ENCODE measurements around the gene DNAJA4.

The DNAJA4 gene

GRCh38 chr15:78259232-78259631 lies 5.1 kb upstream of the DNAJA4 start:
- DNase-seq (ENCODE audit: low read depth, low spot score): no peak

GRCh38 chr15:78260489-78260888 lies 3.9 kb upstream of the DNAJA4 start:
- no peaks in the 10 kb centered on the region for H3K9me3 ChIP-seq (ENCODE audit: control insufficient read depth, insufficient read depth, low read length)
- DNase-seq (ENCODE audit: low read depth, low spot score): no peak
- no peaks in the 10 kb centered on the region for H3K27me3 ChIP-seq (ENCODE audit: control insufficient read depth, insufficient read depth, low read length)
- no peak overlapping the region for H3K4me3 ChIP-seq (ENCODE audit: low read length)
- no peak overlapping the region for H3K27ac ChIP-seq (ENCODE audit: low read length)
- no peaks in the 10 kb centered on the region for H3K36me3 ChIP-seq (ENCODE audit: control insufficient read depth, insufficient read depth, low read length)
- peaks cover 4% of the 10 kb centered on the region; the same call in 1 of the 2 replicates for H3K4me1 ChIP-seq (ENCODE audit: control insufficient read depth, insufficient read depth, low read length)
- no CpG with 5 or more reads among the region's 2 CpGs for WGBS (ENCODE audit: insufficient coverage, insufficient read length)

More at GRCh38 chr15:78259232-78259631, 5.1 kb upstream of the DNAJA4 start:
- H3K9me3 ChIP-seq (ENCODE audit: control insufficient read depth, insufficient read depth, low read length): no peaks in the 10 kb centered on the region
- no peaks in the 10 kb centered on the region for H3K27me3 ChIP-seq (ENCODE audit: control insufficient read depth, insufficient read depth, low read length)
- H3K36me3 ChIP-seq (ENCODE audit: control insufficient read depth, insufficient read depth, low read length): no peaks in the 10 kb centered on the region
- no CpG with 5 or more reads among the region's 3 CpGs for WGBS (ENCODE audit: insufficient coverage, insufficient read length)
- peaks cover 4% of the 10 kb centered on the region; the same call in 1 of the 2 replicates for H3K4me1 ChIP-seq (ENCODE audit: control insufficient read depth, insufficient read depth, low read length)
- H3K4me3 ChIP-seq (ENCODE audit: low read length): no peak overlapping the region
- H3K27ac ChIP-seq (ENCODE audit: low read length): no peak overlapping the region

GRCh38 chr15:78261062-78261461 lies 3.3 kb upstream of the DNAJA4 start:
- no peak for DNase-seq (ENCODE audit: low read depth, low spot score)
- H3K4me3 ChIP-seq (ENCODE audit: low read length): no peak overlapping the region
- H3K9me3 ChIP-seq (ENCODE audit: control insufficient read depth, insufficient read depth, low read length): no peaks in the 10 kb centered on the region
- no peak overlapping the region for H3K27ac ChIP-seq (ENCODE audit: low read length)
- no CpG with 5 or more reads among the region's 3 CpGs for WGBS (ENCODE audit: insufficient coverage, insufficient read length)
- no peaks in the 10 kb centered on the region for H3K36me3 ChIP-seq (ENCODE audit: control insufficient read depth, insufficient read depth, low read length)
- no peaks in the 10 kb centered on the region for H3K27me3 ChIP-seq (ENCODE audit: control insufficient read depth, insufficient read depth, low read length)
- peaks cover 4% of the 10 kb centered on the region; the same call in 1 of the 2 replicates for H3K4me1 ChIP-seq (ENCODE audit: control insufficient read depth, insufficient read depth, low read length)

GRCh38 chr15:78263351-78263781 lies 996 bp upstream of the DNAJA4 start:
- Histone ChIP-seq H3K4me1 (ENCODE audit: control insufficient read depth, insufficient read depth, low read length) (peaks cover 4% of the 10 kb centered on the region; the same call in 1 of the 2 replicates), H3K36me3 (ENCODE audit: control insufficient read depth, insufficient read depth, low read length) (no peaks in the 10 kb centered on the region), H3K27ac (ENCODE audit: low read length) (no peak overlapping the region), H3K4me3 (ENCODE audit: low read length) (no peak overlapping the region), H3K27me3 (ENCODE audit: control insufficient read depth, insufficient read depth, low read length) (no peaks in the 10 kb centered on the region), H3K9me3 (ENCODE audit: control insufficient read depth, insufficient read depth, low read length) (no peaks in the 10 kb centered on the region)
- no CpG with 5 or more reads among the region's 7 CpGs for WGBS (ENCODE audit: insufficient coverage, insufficient read length)
- DNase-seq (ENCODE audit: low read depth, low spot score): no peak

- Histone ChIP-seq H3K27ac (ENCODE audit: low read length) (no peak overlapping the region), H3K4me3 (ENCODE audit: low read length) (peak overlapping the region; percentile 19; the same call in 1 of the 2 replicates), H3K4me1 (ENCODE audit: control insufficient read depth, insufficient read depth, low read length) (peaks cover 4% of the 10 kb centered on the region; the same call in 1 of the 2 replicates), H3K9me3 (ENCODE audit: control insufficient read depth, insufficient read depth, low read length) (no peaks in the 10 kb centered on the region), H3K27me3 (ENCODE audit: control insufficient read depth, insufficient read depth, low read length) (no peaks in the 10 kb centered on the region), H3K36me3 (ENCODE audit: control insufficient read depth, insufficient read depth, low read length) (no peaks in the 10 kb centered on the region)
- WGBS (ENCODE audit: insufficient coverage, insufficient read length): no CpG with 5 or more reads among the region's 23 CpGs
- DNase-seq (ENCODE audit: low read depth, low spot score): no peak
Measured at GRCh38 chr15:78263907-78264303, 457 bp upstream of the DNAJA4 start.

GRCh38 chr15:78265137-78265460 lies 737 bp downstream of the DNAJA4 start:
- Histone ChIP-seq H3K27ac (ENCODE audit: low read length) (no peak overlapping the region), H3K36me3 (ENCODE audit: control insufficient read depth, insufficient read depth, low read length) (no peaks in the 10 kb centered on the region), H3K9me3 (ENCODE audit: control insufficient read depth, insufficient read depth, low read length) (no peaks in the 10 kb centered on the region), H3K4me3 (ENCODE audit: low read length) (no peak overlapping the region; the same call in 1 of the 2 replicates), H3K4me1 (ENCODE audit: control insufficient read depth, insufficient read depth, low read length) (peaks cover 4% of the 10 kb centered on the region; the same call in 1 of the 2 replicates), H3K27me3 (ENCODE audit: control insufficient read depth, insufficient read depth, low read length) (no peaks in the 10 kb centered on the region)
- no peak for DNase-seq (ENCODE audit: low read depth, low spot score)
- WGBS (ENCODE audit: insufficient coverage, insufficient read length): no CpG with 5 or more reads among the region's 12 CpGs

GRCh38 chr15:78265752-78266224 lies 1.4 kb downstream of the DNAJA4 start:
- no peaks in the 10 kb centered on the region for H3K27me3 ChIP-seq (ENCODE audit: control insufficient read depth, insufficient read depth, low read length)
- no peaks in the 10 kb centered on the region for H3K9me3 ChIP-seq (ENCODE audit: control insufficient read depth, insufficient read depth, low read length)
- WGBS (ENCODE audit: insufficient coverage, insufficient read length): no CpG with 5 or more reads among the region's 9 CpGs
- no peaks in the 10 kb centered on the region for H3K36me3 ChIP-seq (ENCODE audit: control insufficient read depth, insufficient read depth, low read length)
- DNase-seq (ENCODE audit: low read depth, low spot score): no peak
- no peak overlapping the region for H3K4me3 ChIP-seq (ENCODE audit: low read length)
- no peak overlapping the region for H3K27ac ChIP-seq (ENCODE audit: low read length)
- peaks cover 4% of the 10 kb centered on the region; the same call in 1 of the 2 replicates for H3K4me1 ChIP-seq (ENCODE audit: control insufficient read depth, insufficient read depth, low read length)

- no peak overlapping the region for H3K4me3 ChIP-seq (ENCODE audit: low read length)
- no peaks in the 10 kb centered on the region for H3K27me3 ChIP-seq (ENCODE audit: control insufficient read depth, insufficient read depth, low read length)
- H3K36me3 ChIP-seq (ENCODE audit: control insufficient read depth, insufficient read depth, low read length): no peaks in the 10 kb centered on the region
- H3K4me1 ChIP-seq (ENCODE audit: control insufficient read depth, insufficient read depth, low read length): peaks cover 4% of the 10 kb centered on the region; the same call in 1 of the 2 replicates
- no peak overlapping the region for H3K27ac ChIP-seq (ENCODE audit: low read length)
- H3K9me3 ChIP-seq (ENCODE audit: control insufficient read depth, insufficient read depth, low read length): no peaks in the 10 kb centered on the region
- DNase-seq (ENCODE audit: low read depth, low spot score): no peak
Measured at GRCh38 chr15:78266229-78266628, 1.9 kb downstream of the DNAJA4 start.

- H3K27ac ChIP-seq (ENCODE audit: low read length): no peak overlapping the region
- no peak for DNase-seq (ENCODE audit: low read depth, low spot score)
- no CpG with 5 or more reads among the region's 2 CpGs for WGBS (ENCODE audit: insufficient coverage, insufficient read length)
- H3K4me3 ChIP-seq (ENCODE audit: low read length): no peak overlapping the region
- H3K27me3 ChIP-seq (ENCODE audit: control insufficient read depth, insufficient read depth, low read length): no peaks in the 10 kb centered on the region
- no peaks in the 10 kb centered on the region for H3K9me3 ChIP-seq (ENCODE audit: control insufficient read depth, insufficient read depth, low read length)
- H3K36me3 ChIP-seq (ENCODE audit: control insufficient read depth, insufficient read depth, low read length): no peaks in the 10 kb centered on the region
- peaks cover 4% of the 10 kb centered on the region; the same call in 1 of the 2 replicates for H3K4me1 ChIP-seq (ENCODE audit: control insufficient read depth, insufficient read depth, low read length)
Measured at GRCh38 chr15:78266806-78267205, 2.4 kb downstream of the DNAJA4 start.

- Histone ChIP-seq H3K27ac (ENCODE audit: low read length) (no peak overlapping the region), H3K36me3 (ENCODE audit: control insufficient read depth, insufficient read depth, low read length) (no peaks in the 10 kb centered on the region), H3K4me1 (ENCODE audit: control insufficient read depth, insufficient read depth, low read length) (no peaks in the 10 kb centered on the region), H3K9me3 (ENCODE audit: control insufficient read depth, insufficient read depth, low read length) (no peaks in the 10 kb centered on the region), H3K4me3 (ENCODE audit: low read length) (no peak overlapping the region), H3K27me3 (ENCODE audit: control insufficient read depth, insufficient read depth, low read length) (no peaks in the 10 kb centered on the region)
- WGBS (ENCODE audit: insufficient coverage, insufficient read length): no CpG with 5 or more reads among the region's 2 CpGs
- no peak for DNase-seq (ENCODE audit: low read depth, low spot score)
Measured at GRCh38 chr15:78272316-78272715, 8.0 kb downstream of the DNAJA4 start.

- Histone ChIP-seq H3K4me1 (ENCODE audit: control insufficient read depth, insufficient read depth, low read length) (no peaks in the 10 kb centered on the region), H3K9me3 (ENCODE audit: control insufficient read depth, insufficient read depth, low read length) (no peaks in the 10 kb centered on the region), H3K4me3 (ENCODE audit: low read length) (no peak overlapping the region), H3K27ac (ENCODE audit: low read length) (no peak overlapping the region), H3K36me3 (ENCODE audit: control insufficient read depth, insufficient read depth, low read length) (no peaks in the 10 kb centered on the region), H3K27me3 (ENCODE audit: control insufficient read depth, insufficient read depth, low read length) (no peaks in the 10 kb centered on the region)
- WGBS (ENCODE audit: insufficient coverage, insufficient read length): no CpG with 5 or more reads among the region's 3 CpGs
- DNase-seq (ENCODE audit: low read depth, low spot score): no peak
Measured at GRCh38 chr15:78272776-78273175, 8.4 kb downstream of the DNAJA4 start.

Data from iPS DF 6.9 (cell line).